ENCODE data around the gene AOC2.

AOC2 gene, protein sequence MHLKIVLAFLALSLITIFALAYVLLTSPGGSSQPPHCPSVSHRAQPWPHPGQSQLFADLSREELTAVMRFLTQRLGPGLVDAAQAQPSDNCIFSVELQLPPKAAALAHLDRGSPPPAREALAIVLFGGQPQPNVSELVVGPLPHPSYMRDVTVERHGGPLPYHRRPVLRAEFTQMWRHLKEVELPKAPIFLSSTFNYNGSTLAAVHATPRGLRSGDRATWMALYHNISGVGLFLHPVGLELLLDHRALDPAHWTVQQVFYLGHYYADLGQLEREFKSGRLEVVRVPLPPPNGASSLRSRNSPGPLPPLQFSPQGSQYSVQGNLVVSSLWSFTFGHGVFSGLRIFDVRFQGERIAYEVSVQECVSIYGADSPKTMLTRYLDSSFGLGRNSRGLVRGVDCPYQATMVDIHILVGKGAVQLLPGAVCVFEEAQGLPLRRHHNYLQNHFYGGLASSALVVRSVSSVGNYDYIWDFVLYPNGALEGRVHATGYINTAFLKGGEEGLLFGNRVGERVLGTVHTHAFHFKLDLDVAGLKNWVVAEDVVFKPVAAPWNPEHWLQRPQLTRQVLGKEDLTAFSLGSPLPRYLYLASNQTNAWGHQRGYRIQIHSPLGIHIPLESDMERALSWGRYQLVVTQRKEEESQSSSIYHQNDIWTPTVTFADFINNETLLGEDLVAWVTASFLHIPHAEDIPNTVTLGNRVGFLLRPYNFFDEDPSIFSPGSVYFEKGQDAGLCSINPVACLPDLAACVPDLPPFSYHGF

DNA sequence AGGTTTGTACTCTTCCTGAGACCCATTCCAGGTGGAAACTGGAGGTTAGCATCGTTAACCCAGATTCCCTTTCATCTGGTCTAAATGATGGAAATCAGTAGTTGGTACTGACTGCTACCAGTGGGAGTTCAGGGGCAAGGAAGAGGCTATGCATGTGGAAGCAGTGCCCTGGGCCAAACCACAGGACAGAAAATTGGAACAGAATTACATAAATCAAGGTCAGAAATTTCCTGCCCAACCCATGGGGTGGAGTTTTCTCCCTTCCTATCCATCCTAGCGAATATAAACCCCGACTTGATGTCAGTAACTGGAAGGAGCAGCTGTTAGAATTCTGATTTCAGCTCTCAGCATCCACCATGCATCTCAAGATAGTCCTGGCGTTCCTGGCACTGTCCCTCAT is at the start of gene AOC2:
TSS of gene AOC2 (plus strand) at position 310 of the 400 bp plus-strand sequence. CDS start at position 357, 47 bp downstream.
- DNase-seq, result no peak

GRCh38 chr17:42795061-42795460 is 49.3 kb upstream of the AOC2 start:
- no peak for DNase-seq

DNA sequence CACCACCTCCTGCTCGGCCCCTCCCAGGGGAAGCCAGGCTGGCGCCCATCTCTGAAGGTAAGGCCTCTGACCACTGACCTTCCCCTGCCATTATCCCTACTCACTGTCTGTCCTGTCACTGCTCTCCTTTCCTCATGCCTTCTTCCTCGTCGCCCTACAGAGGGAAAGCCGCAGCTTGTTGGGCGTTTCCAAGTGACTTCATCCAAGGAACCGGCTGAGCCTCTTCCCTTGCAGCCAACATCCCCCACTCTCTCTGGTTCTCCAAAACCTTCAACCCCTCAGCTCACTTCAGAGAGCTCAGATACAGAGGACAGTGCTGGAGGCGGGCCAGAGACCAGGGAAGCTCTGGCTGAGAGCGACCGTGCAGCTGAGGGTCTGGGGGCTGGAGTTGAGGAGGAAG is 48.9 kb upstream of the AOC2 start:
- no peak for DNase-seq

GRCh38 chr17:42796066-42796758 is 48.2 kb upstream of the AOC2 start:
- DNase-seq, result no peak

GRCh38 chr17:42797067-42798007 is 47.0 kb upstream of the AOC2 start:
- DNase-seq, result no peak

GRCh38 chr17:42798011-42798382 is 46.4 kb upstream of the AOC2 start:
- no peak for DNase-seq

GRCh38 chr17:42798383-42799380 is 45.7 kb upstream of the AOC2 start, which contains the start of the genes CNTD1 and COA3:
Gene CNTD1 (plus strand): TSS chr17:42798861. CDS start chr17:42799068, 207 bp downstream.
Gene COA3 (minus strand): TSS chr17:42798704. CDS start chr17:42798681, 23 bp downstream.
- peak in 55 of 56 donors; percentile 17 to 85 (median 67) for DNase-seq

DNA sequence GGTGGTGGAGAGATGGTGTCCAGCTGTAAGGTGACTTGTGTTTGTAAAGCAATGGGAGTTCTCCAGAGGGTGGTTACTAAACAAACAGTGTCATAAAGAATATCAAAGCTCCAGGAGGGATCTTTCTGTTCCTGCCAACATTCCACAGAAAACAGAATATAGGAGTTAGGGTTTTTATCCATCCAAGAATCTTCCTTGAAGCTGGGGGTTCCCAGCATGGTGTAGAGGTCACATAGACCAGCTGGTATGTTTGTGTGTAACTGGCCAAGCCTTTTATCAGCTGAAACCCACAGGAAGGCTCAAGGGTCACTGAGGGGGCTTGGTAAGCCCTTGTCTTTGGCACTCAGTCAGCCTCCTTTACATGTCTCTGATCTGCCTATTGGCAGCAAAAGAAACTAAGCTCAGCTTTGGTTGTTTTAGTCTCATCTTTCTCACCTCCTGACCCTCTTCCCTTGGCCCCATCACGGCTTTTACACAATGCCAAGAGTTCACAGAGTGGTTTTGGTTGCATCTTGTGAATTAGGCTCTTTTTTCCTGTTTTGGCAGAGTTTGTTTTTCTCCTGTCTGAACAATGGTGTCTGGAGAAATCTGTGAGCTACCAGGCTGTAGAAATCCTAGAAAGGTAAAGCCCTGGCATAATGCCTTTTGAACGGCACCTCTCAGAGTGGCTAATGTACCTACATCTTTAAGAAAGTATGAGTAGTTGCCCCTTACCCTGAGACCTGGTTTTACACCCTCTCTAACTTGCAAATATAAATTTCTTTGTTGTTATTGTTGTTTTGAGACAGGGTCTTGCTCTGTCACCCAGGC is 41.1 kb upstream of the AOC2 start:
- DNase-seq, result no peak

GRCh38 chr17:42804918-42805367 is 39.4 kb upstream of the AOC2 start:
- DNase-seq, result no peak

- no peak for DNase-seq
These were observed 38.1 kb upstream of the AOC2 start for GRCh38 chr17:42806249-42806648.

- peak in 28 of 56 donors; percentile 1 to 78 (median 28) for DNase-seq
These were observed 35.1 kb upstream of the AOC2 start for GRCh38 chr17:42809250-42809649.

DNA sequence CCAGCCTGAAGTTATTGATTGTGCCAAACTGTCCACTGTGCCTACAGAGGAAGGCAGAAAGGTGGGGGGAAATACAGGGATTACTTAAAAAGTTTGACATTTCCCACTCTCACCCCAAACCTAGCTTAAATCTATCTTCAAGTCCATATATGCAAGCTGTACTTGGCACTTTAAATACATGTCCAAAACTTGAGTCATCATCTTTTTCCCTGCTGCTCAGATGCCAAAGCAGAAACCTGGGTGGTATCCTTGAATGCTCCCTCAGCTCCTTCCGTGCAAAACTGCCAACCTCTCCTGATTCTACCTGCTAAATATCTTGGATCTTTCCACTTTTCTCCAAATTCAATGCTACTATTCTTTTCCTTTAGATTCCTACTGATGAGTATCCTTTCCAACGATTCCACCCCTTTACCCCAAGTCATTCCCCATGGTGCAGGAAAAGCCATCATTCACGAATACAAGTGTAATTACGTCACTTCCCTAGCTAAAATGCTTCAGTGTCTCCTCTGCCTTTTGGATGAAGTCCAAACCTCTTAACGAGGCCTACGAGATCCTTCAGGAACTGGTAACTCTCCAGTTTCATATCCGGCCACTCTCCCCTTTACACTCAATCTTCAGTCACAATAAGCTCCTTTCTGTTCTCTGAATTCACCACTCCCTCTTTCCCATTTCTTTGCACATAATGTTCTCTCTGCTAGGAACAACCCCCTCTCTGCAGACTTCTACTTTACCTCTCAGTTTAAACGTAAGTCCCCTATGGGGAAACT is 29.6 kb upstream of the AOC2 start:
- DNase-seq, result no peak

- no peak for DNase-seq
These were observed 26.5 kb upstream of the AOC2 start for GRCh38 chr17:42817866-42818265.

GRCh38 chr17:42818379-42818778 is 26.0 kb upstream of the AOC2 start:
- DNase-seq, result no peak

- peak in 3 of 56 donors; percentile 2 to 47 (median 7) for DNase-seq
These were observed 24.3 kb upstream of the AOC2 start for GRCh38 chr17:42819939-42820535.

DNA sequence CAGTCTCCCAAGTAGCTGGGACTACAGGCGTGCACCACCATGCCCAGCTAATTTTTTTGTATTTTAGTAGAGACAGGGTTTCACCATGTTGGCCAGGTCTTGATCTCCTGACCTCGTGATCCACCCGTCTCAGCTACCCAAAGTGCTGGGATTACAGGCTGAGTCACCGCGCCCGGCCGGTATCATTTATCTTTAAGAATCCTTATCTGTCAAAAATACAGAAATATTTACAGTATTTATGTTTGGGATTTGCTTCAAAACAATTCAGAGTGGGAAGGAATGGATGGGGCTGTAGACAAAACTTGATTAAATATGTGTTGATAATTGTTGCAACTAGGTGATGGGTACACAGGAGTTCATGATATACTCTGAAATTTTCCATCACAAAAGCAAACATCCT is 23.2 kb upstream of the AOC2 start:
- no peak for DNase-seq

DNA sequence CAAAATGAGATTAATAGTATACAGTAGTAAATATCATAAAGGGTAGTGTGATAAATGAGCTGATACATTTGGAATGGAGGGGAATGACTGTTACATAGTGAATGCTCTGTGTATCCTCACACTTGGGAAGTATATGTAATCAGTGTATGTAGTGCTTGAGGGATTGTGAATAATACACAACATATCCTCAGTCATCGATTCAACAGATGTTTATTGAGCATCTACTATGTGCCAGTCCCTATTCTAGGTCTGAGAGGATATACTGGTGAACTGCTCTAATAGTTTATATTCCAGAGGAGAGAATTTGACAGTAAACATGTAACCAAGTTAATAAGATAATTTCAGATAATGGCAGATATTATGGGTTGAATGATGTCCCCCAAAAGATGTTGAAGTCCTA is 16.9 kb upstream of the AOC2 start:
- no peak for DNase-seq

Data from amygdala (tissue), 56 donors.